ENCODE results near the gene ZCWPW1.
A peak's percentile ranks its signal among the peaks of the same experiment; 100 is the strongest.

The ZCWPW1 gene

GRCh38 chr7:100429637-100430492, 1.4 kb upstream of the ZCWPW1 start, which contains the start of gene MEPCE:
Gene MEPCE (plus strand): TSS chr7:100429831. CDS start chr7:100430019, 188 bp downstream.
- DNase-seq: peak; percentile 97
- no peaks in the 10 kb centered on the region for H3K27me3 ChIP-seq (ENCODE audit: insufficient read depth, low read depth, severe bottlenecking)
- peak within 1 kb of the TSS; percentile 80 for H3K4me3 ChIP-seq (ENCODE audit: low read depth, low read length)
- no peaks in the 10 kb centered on the region for H3K9me3 ChIP-seq (ENCODE audit: severe bottlenecking)
- peak within 1 kb of the TSS; percentile 98 for H3K27ac ChIP-seq
- peaks cover 48% of the 10 kb centered on the region for H3K36me3 ChIP-seq
- no peak for TF ChIP-seq CTCF (IDR thresholded peaks at IDR 0.05; ENCODE audit: low read depth, low read length)

GRCh38 chr7:100428967-100429636, 599 bp upstream of the ZCWPW1 start:
- TF ChIP-seq CTCF (IDR thresholded peaks at IDR 0.05; ENCODE audit: low read depth, low read length): no peak
- Histone ChIP-seq H3K36me3 (peaks cover 41% of the 10 kb centered on the region), H3K9me3 (ENCODE audit: severe bottlenecking) (no peaks in the 10 kb centered on the region), H3K27ac (peak overlapping the region; percentile 98), H3K27me3 (ENCODE audit: insufficient read depth, low read depth, severe bottlenecking) (no peaks in the 10 kb centered on the region), H3K4me3 (ENCODE audit: low read depth, low read length) (peak overlapping the region; percentile 80)
- peak; percentile 100 for DNase-seq

- Histone ChIP-seq H3K4me3 (ENCODE audit: low read depth, low read length) (no peak overlapping the region), H3K27me3 (ENCODE audit: insufficient read depth, low read depth, severe bottlenecking) (no peaks in the 10 kb centered on the region), H3K27ac (peak overlapping the region; percentile 98; the same call in 1 of the 2 replicates), H3K9me3 (ENCODE audit: severe bottlenecking) (no peaks in the 10 kb centered on the region), H3K36me3 (peaks cover 27% of the 10 kb centered on the region)
- no peak for DNase-seq
- no peak for TF ChIP-seq CTCF (IDR thresholded peaks at IDR 0.05; ENCODE audit: low read depth, low read length)
These were observed 723 bp downstream of the ZCWPW1 start for GRCh38 chr7:100427762-100428198.

- Histone ChIP-seq H3K9me3 (ENCODE audit: severe bottlenecking) (no peaks in the 10 kb centered on the region), H3K4me3 (ENCODE audit: low read depth, low read length) (no peak overlapping the region), H3K27ac (no peak overlapping the region), H3K27me3 (ENCODE audit: insufficient read depth, low read depth, severe bottlenecking) (no peaks in the 10 kb centered on the region), H3K36me3 (peaks cover 15% of the 10 kb centered on the region)
- TF ChIP-seq CTCF (IDR thresholded peaks at IDR 0.05; ENCODE audit: low read depth, low read length): no peak
- DNase-seq: no peak
These were observed 2.0 kb downstream of the ZCWPW1 start for GRCh38 chr7:100426516-100426915.

- DNase-seq: no peak
- no peak overlapping the region for H3K4me3 ChIP-seq (ENCODE audit: low read depth, low read length)
- H3K27me3 ChIP-seq (ENCODE audit: insufficient read depth, low read depth, severe bottlenecking): no peaks in the 10 kb centered on the region
- no peak overlapping the region for H3K27ac ChIP-seq
- peaks cover 4% of the 10 kb centered on the region for H3K36me3 ChIP-seq
- no peak for TF ChIP-seq CTCF (IDR thresholded peaks at IDR 0.05; ENCODE audit: low read depth, low read length)
- no peaks in the 10 kb centered on the region for H3K9me3 ChIP-seq (ENCODE audit: severe bottlenecking)
These were observed 3.2 kb downstream of the ZCWPW1 start for GRCh38 chr7:100425347-100425746.
